AG08395 (cell line): ENCODE data around the gene CHRNA10.
"Not testable (repeated sequence)": the region's sequence is repeated elsewhere in the genome, so short reads cannot be mapped to it uniquely, and the experiment has no call there.

Experiments
- DNase-seq: peaks from one replicate; pipeline ENCODE4 v3.0.0; 2012; ENCODE audit warnings: mixed read lengths, low spot score

The CHRNA10 gene

GRCh38 chr11:3664032-3664630, 7.1 kb downstream of the CHRNA10 start:
- no peak for DNase-seq

GRCh38 chr11:3662856-3663255, 8.3 kb downstream of the CHRNA10 start:
- DNase-seq, result no peak

- no peak for DNase-seq
These were observed 10.2 kb downstream of the CHRNA10 start for GRCh38 chr11:3660960-3661359.

- DNase-seq, result no peak
These were observed 11.3 kb downstream of the CHRNA10 start for GRCh38 chr11:3659595-3660515.

- no peak for DNase-seq
These were observed 12.9 kb downstream of the CHRNA10 start for GRCh38 chr11:3658252-3658651.

- DNase-seq, result not testable (repeated sequence)
These were observed 13.9 kb downstream of the CHRNA10 start for GRCh38 chr11:3657331-3657730.

- no peak for DNase-seq
These were observed 15.6 kb downstream of the CHRNA10 start for GRCh38 chr11:3655547-3655946.

- not testable (repeated sequence) for DNase-seq
These were observed 18.7 kb downstream of the CHRNA10 start for GRCh38 chr11:3652514-3652913.

GRCh38 chr11:3649374-3649773, 21.8 kb downstream of the CHRNA10 start:
- not testable (repeated sequence) for DNase-seq

GRCh38 chr11:3648843-3649242, 22.3 kb downstream of the CHRNA10 start:
- not testable (repeated sequence) for DNase-seq

GRCh38 chr11:3645552-3645951, 25.6 kb downstream of the CHRNA10 start:
- no peak for DNase-seq

GRCh38 chr11:3644817-3645235, 26.4 kb downstream of the CHRNA10 start, which contains the start of gene ART1:
TSS of gene ART1 (plus strand) at chr11:3645128. CDS start at chr11:3659214, 14,086 bp downstream.
- DNase-seq, result no peak

- DNase-seq, result not testable (repeated sequence)
These were observed 28.1 kb downstream of the CHRNA10 start for GRCh38 chr11:3643102-3643546.

GRCh38 chr11:3642071-3642951, 28.9 kb downstream of the CHRNA10 start:
- DNase-seq, result peak; percentile 83

- no peak for DNase-seq
These were observed 29.5 kb downstream of the CHRNA10 start, which contains the start of gene ART5 for GRCh38 chr11:3641701-3642070. TSS of gene ART5 (minus strand) at chr11:3641992. CDS start at chr11:3641862, 130 bp downstream.

GRCh38 chr11:3641191-3641590, 30.0 kb downstream of the CHRNA10 start:
- DNase-seq, result no peak

GRCh38 chr11:3639841-3640240, 31.3 kb downstream of the CHRNA10 start:
- DNase-seq, result no peak

- no peak for DNase-seq
These were observed 32.7 kb downstream of the CHRNA10 start for GRCh38 chr11:3638513-3638912.

- DNase-seq, result no peak
These were observed 34.0 kb downstream of the CHRNA10 start for GRCh38 chr11:3637201-3637600.

GRCh38 chr11:3635641-3636375, 35.4 kb downstream of the CHRNA10 start:
- no peak for DNase-seq

- DNase-seq, result no peak
These were observed 39.0 kb downstream of the CHRNA10 start for GRCh38 chr11:3632070-3632660.
